HepG2 (cell line): Measurements from ENCODE around the gene ENKUR. TPM values are rescaled to one million over a fixed set of nuclear protein-coding genes. Genes with fewer than 3 reads are reported as not detected.

Experiments used
- ASH2L ChIP-seq: fragments of 300-600, 200-600 bp; sonication (generic); IDR thresholded peaks from 2 replicates; pipeline ENCODE4 v1.7.0; 2017; ENCODE audit warnings: low read depth, mild to moderate bottlenecking, moderate library complexity, mixed read lengths, low read length; ENCODE audit not compliant: insufficient read length
- CERS6 ChIP-seq: sonication (generic); formaldehyde crosslinking; IDR thresholded peaks from 2 replicates; pipeline ENCODE4 v1.5.0; 2020; ENCODE audit warnings: missing genetic modification reagents
- EHMT2 ChIP-seq: fragments of 200-600 bp; sonication (generic); IDR thresholded peaks from 2 replicates; pipeline ENCODE4 v1.7.0; 2017; ENCODE audit warnings: antibody characterized with exemption, low read depth, low read length, borderline replicate concordance
- HMGXB3 ChIP-seq: sonication (generic); formaldehyde crosslinking; IDR thresholded peaks from 2 replicates; pipeline ENCODE4 v1.4.0; 2020; ENCODE audit warnings: missing genetic modification reagents, borderline replicate concordance
- IRF1 ChIP-seq: sonication (generic); formaldehyde crosslinking; IDR thresholded peaks from 2 replicates; pipeline ENCODE4 v1.4.0; 2020; ENCODE audit warnings: low read depth, mild to moderate bottlenecking, missing genetic modification reagents
- KLF16 ChIP-seq, 2 experiments: sonication (generic) in 1 of 2; formaldehyde crosslinking in 1 of 2; IDR thresholded peaks; 2 replicates each; pipeline versions ENCODE4 v1.6.1 to v1.8.0; 2016 to 2023; ENCODE audit warnings: missing genetic modification reagents in 2 of 2, missing compliant biosample characterization in 1 of 2
- POLR2AphosphoS2 ChIP-seq: IDR thresholded peaks from 2 replicates; pipeline ENCODE4 v1.6.1; 2011; ENCODE audit warnings: low read depth, low read length, improper control_type of control experiment
- SNAPC2 ChIP-seq: sonication (generic); formaldehyde crosslinking; IDR thresholded peaks from 2 replicates; pipeline ENCODE4 v1.8.1; 2022; ENCODE audit warnings: mild to moderate bottlenecking, missing genetic modification reagents
- SP4 ChIP-seq: sonication (generic); formaldehyde crosslinking; IDR thresholded peaks from 2 replicates; pipeline ENCODE4 v1.8.1; 2023; ENCODE audit warnings: mild to moderate bottlenecking, missing genetic modification reagents
- STAT5B ChIP-seq: sonication (generic); formaldehyde crosslinking; IDR thresholded peaks from 2 replicates; pipeline ENCODE4 v1.4.0; 2020; ENCODE audit warnings: missing genetic modification reagents
- YY1 ChIP-seq: IDR thresholded peaks from 2 replicates; pipeline ENCODE4 v1.6.1; 2011; ENCODE audit warnings: low read length, low read depth, moderate library complexity, mild to moderate bottlenecking; ENCODE audit not compliant: insufficient read depth, insufficient replicate concordance
- ZNF318 ChIP-seq: sonication (generic); formaldehyde crosslinking; IDR thresholded peaks from 2 replicates; pipeline ENCODE4 v1.4.0; 2020; ENCODE audit warnings: mild to moderate bottlenecking, missing genetic modification reagents
- polyA plus RNA-seq, 8 experiments: library from polyadenylated mRNA; depleted of rRNA in 3 of 8; stranded (reverse) in 7 of 8; unstranded in 1 of 8; fragments of >200 nt; fragmentation: Illumina TruSeq in 4 of 8; extraction: Trizol in 4 of 8; gene quantifications; 2 replicates each; pipeline versions ENCODE4 v1.2.1 to v1.2.3, GENCODE V29; 2011 to 2016; ENCODE audit warnings: low read depth in 4 of 8, missing spikeins in 1 of 8, mixed read lengths in 1 of 8; ENCODE audit not compliant: insufficient read depth in 1 of 8
- total RNA-seq, 5 experiments: library from RNA; depleted of rRNA; stranded (reverse); fragments of >200 nt; fragmentation: Illumina TruSeq; extraction: Trizol; gene quantifications; 2 replicates each; pipeline ENCODE4 v1.2.3, GENCODE V29; 2016; ENCODE audit warnings: low read depth in 1 of 5

The ENKUR gene
- total and polyA plus RNA-seq, 2 of the 13 experiments (the other 11 are each of a cell fraction or from before 2014, with no cell fraction given) = 0.15 TPM

- no peak for TF ChIP-seq KLF16 (CRISPR knock-in tag; IDR thresholded peaks at IDR 0.05)
- no peak for TF ChIP-seq YY1
- TF ChIP-seq HMGXB3 (CRISPR knock-in tag) = 0 out of 2 replicates have a peak, but pooled peaks have one; percentile 14
- no peak for TF ChIP-seq ASH2L
- TF ChIP-seq IRF1 (CRISPR knock-in tag) = no peak
- 0 out of 2 replicates have a peak, but pooled peaks have one; percentile 46 for TF ChIP-seq EHMT2
- TF ChIP-seq CERS6 (CRISPR knock-in tag) = no peak
- TF ChIP-seq ZNF318 = no peak
- TF ChIP-seq SP4 (CRISPR knock-in tag) = no peak
- no peak for TF ChIP-seq SNAPC2
- no peak for TF ChIP-seq STAT5B (CRISPR knock-in tag)
- no peak for TF ChIP-seq POLR2AphosphoS2
Measured at GRCh38 chr10:25015828-25016375, at the start of gene ENKUR (continued).
